DOHH2 (cell line): ENCODE measurements around the gene TNFAIP8L3.

ENCODE experiments used
- CTCF ChIP-seq: fragments of 200-600 bp; sonication (generic); IDR thresholded peaks from one replicate; pipeline ENCODE4 v1.5.1; 2014; ENCODE audit warnings: antibody characterized with exemption, mild to moderate bottlenecking, low read depth, low read length; ENCODE audit not compliant: poor library complexity, severe bottlenecking
- EZH2phosphoT487 ChIP-seq: fragments of 200-600 bp; sonication (generic); IDR thresholded peaks from 2 replicates; pipeline ENCODE4 v1.6.1; 2017; ENCODE audit warnings: borderline replicate concordance, mild to moderate bottlenecking, antibody characterized with exemption, low read length, moderate library complexity, mixed read lengths

GRCh38 chr15:51060030-51060673 lies 34.6 kb downstream of the TNFAIP8L3 start:
- TF ChIP-seq CTCF: no peak
- TF ChIP-seq EZH2phosphoT487: no peak
